Measurements from ENCODE around the gene DYNC2I2. TPM values are rescaled to one million over a fixed set of nuclear protein-coding genes. Genes with fewer than 3 reads are reported as not detected.
"Not testable (repeated sequence)": the region's sequence is repeated elsewhere in the genome, so short reads cannot be mapped to it uniquely, and the experiment has no call there.

Gene DYNC2I2
- total RNA-seq, 1 donor from 2014 or later = 58.0 TPM

GRCh38 chr9:128654481-128654880, 2.2 kb downstream of the DYNC2I2 start:
- no peak for ATAC-seq (ENCODE audit: low read depth)
- H3K4me1 Mint-ChIP-seq = peaks cover 18% of the 10 kb centered on the region
- H3K36me3 Mint-ChIP-seq (ENCODE audit: low read depth) = peaks cover 4% of the 10 kb centered on the region
- intact Hi-C loops (cut with micrococcal nuclease) = no loop called here
- H3K4me3 Mint-ChIP-seq = peak overlapping the region; percentile 48
- no peak for TF ChIP-seq CTCF (IDR thresholded peaks at IDR 0.05)
- CTCF ChIA-PET = no interaction called here
- H3K27ac Mint-ChIP-seq = peak overlapping the region; percentile 61
- POLR2A ChIA-PET = interaction anchor here (0.6 to 3.2 kb wide), 7 partner anchors 10 to 209 kb away, joined by 3 to 21 read pairs (median 4); partner anchors contain the start of genes SET and ZDHHC12
- no peaks in the 10 kb centered on the region for H3K9me3 Mint-ChIP-seq
- DNase-seq = no peak
- no peaks in the 10 kb centered on the region for H3K27me3 Mint-ChIP-seq

GRCh38 chr9:128653908-128654307, 2.7 kb downstream of the DYNC2I2 start:
- Mint-ChIP-seq H3K27ac (no peak overlapping the region), H3K4me1 (peaks cover 20% of the 10 kb centered on the region), H3K9me3 (no peaks in the 10 kb centered on the region), H3K36me3 (ENCODE audit: low read depth) (peaks cover 4% of the 10 kb centered on the region), H3K4me3 (no peak overlapping the region), H3K27me3 (no peaks in the 10 kb centered on the region)
- DNase-seq (no peak), ATAC-seq (ENCODE audit: low read depth) (no peak)
- POLR2A ChIA-PET = interaction anchor here (0.7 to 3.2 kb wide), 7 partner anchors 10 to 249 kb away, joined by 3 to 21 read pairs (median 4); partner anchors contain the start of gene SET
- no peak for TF ChIP-seq CTCF (IDR thresholded peaks at IDR 0.05)
- CTCF ChIA-PET = no interaction called here
- intact Hi-C loops (cut with micrococcal nuclease) = no loop called here

GRCh38 chr9:128651798-128652197, 4.8 kb downstream of the DYNC2I2 start:
- ATAC-seq (ENCODE audit: low read depth) (no peak), DNase-seq (no peak)
- H3K36me3 Mint-ChIP-seq (ENCODE audit: low read depth) = peaks cover 4% of the 10 kb centered on the region
- no peak for TF ChIP-seq CTCF (IDR thresholded peaks at IDR 0.05)
- CTCF ChIA-PET = interaction anchor here (0.7 kb wide), 1 partner anchor 297 kb away, joined by 3 read pairs; no protein-coding TSS in a partner anchor
- H3K9me3 Mint-ChIP-seq = no peaks in the 10 kb centered on the region
- intact Hi-C loops (cut with micrococcal nuclease) = no loop called here
- H3K4me1 Mint-ChIP-seq = peaks cover 19% of the 10 kb centered on the region
- H3K27ac Mint-ChIP-seq = no peak overlapping the region
- no peaks in the 10 kb centered on the region for H3K27me3 Mint-ChIP-seq
- POLR2A ChIA-PET = interaction anchor here (0.6 to 0.9 kb wide), 3 partner anchors 37 to 121 kb away, joined by 3 to 8 read pairs (median 7); partner anchors contain the start of gene SET
- H3K4me3 Mint-ChIP-seq = no peak overlapping the region

GRCh38 chr9:128648206-128648605, 8.4 kb downstream of the DYNC2I2 start:
- peak; percentile 54 for DNase-seq
- not testable (repeated sequence) for H3K9me3 Mint-ChIP-seq; H3K4me3 Mint-ChIP-seq; H3K27me3 Mint-ChIP-seq; H3K36me3 Mint-ChIP-seq (ENCODE audit: low read depth); H3K27ac Mint-ChIP-seq
- intact Hi-C loops (cut with micrococcal nuclease) = loop anchor here (2.0 kb wide), 4 partner anchors 123 to 281 kb away; partner anchors contain the start of genes ENDOG and ZER1
- peaks cover 18% of the 10 kb centered on the region for H3K4me1 Mint-ChIP-seq
- ATAC-seq (ENCODE audit: low read depth) = peak; percentile 54
- CTCF ChIA-PET = interaction anchor here (1.7 kb wide), 1 partner anchor 281 kb away, joined by 7 read pairs; no protein-coding TSS in a partner anchor
- POLR2A ChIA-PET = interaction anchor here (0.6 to 1.7 kb wide), 4 partner anchors 34 to 171 kb away, joined by 3 to 7 read pairs (median 4); no protein-coding TSS in a partner anchor

GRCh38 chr9:128643519-128644300, 12.9 kb downstream of the DYNC2I2 start:
- ChIA-PET POLR2A (interaction anchor here (0.5 to 2.4 kb wide), 13 partner anchors 11 to 744 kb away, joined by 3 to 21 read pairs (median 6); partner anchors contain the start of genes DYNC2I2, SET and ZDHHC12), CTCF (interaction anchor here (0.7 kb wide), 1 partner anchor 284 kb away, joined by 4 read pairs; no protein-coding TSS in a partner anchor)
- H3K27ac Mint-ChIP-seq = peak overlapping the region; percentile 84
- H3K36me3 Mint-ChIP-seq (ENCODE audit: low read depth) = peaks cover 18% of the 10 kb centered on the region
- DNase-seq (peak; percentile 44), ATAC-seq (ENCODE audit: low read depth) (peak; percentile 84)
- H3K4me3 Mint-ChIP-seq = peak overlapping the region; percentile 45
- intact Hi-C loops (cut with micrococcal nuclease) = loop anchor here (1.0 kb wide), 2 partner anchors 13 to 41 kb away; partner anchors contain the start of gene DYNC2I2
- H3K27me3 Mint-ChIP-seq = no peaks in the 10 kb centered on the region
- no peaks in the 10 kb centered on the region for H3K9me3 Mint-ChIP-seq
- TF ChIP-seq CTCF (IDR thresholded peaks at IDR 0.05) = no peak
- H3K4me1 Mint-ChIP-seq = peaks cover 23% of the 10 kb centered on the region

Data from activated B cell treated with CpG ODN at 0.5 μM for 24 hours (primary cell).